IMR-90 (cell line): ENCODE results near the gene KBTBD12. TPM values are rescaled to one million over a fixed set of nuclear protein-coding genes. Genes with fewer than 3 reads are reported as not detected.
A peak's percentile ranks its signal among the peaks of the same experiment; 100 is the strongest.
"Not testable (repeated sequence)": the region's sequence is repeated elsewhere in the genome, so short reads cannot be mapped to it uniquely, and the experiment has no call there.

Experiments used
- ATAC-seq: fragments of 200-7000 bp; cut with Tn5 transposase; 2 replicates; pipeline ENCODE4 v1.9.1; 2020; ENCODE audit warnings: low read depth, mild to moderate bottlenecking, moderate library complexity
- BruUV-seq: library from RNA; stranded (reverse); fragments of 400-500 nt; replicated peaks from 2 replicates; lab custom pipeline; 2021; lab: Mats Ljungman, UMichigan
- CTCF ChIA-PET: fragments of 300-600 bp; formaldehyde crosslinking; extraction: SDS; loops from one replicate; lab custom pipeline; 2021; ENCODE audit warnings: antibody characterized with exemption; lab: Yijun Ruan, JAX
- POLR2A ChIA-PET: fragments of 300-600 bp; sonication (Branson Sonifier 250); formaldehyde crosslinking; loops from one replicate; lab custom pipeline; 2022; ENCODE audit warnings: antibody characterized with exemption; ENCODE audit not compliant: unreplicated experiment; lab: Charles Lee
- DNase-seq: peaks from one replicate; pipeline ENCODE4 v3.0.0; 2013
- H2AFZ ChIP-seq: replicated peaks from 2 replicates; pipeline ENCODE3; 2013; ENCODE audit warnings: low read length, mild to moderate bottlenecking; ENCODE audit not compliant: poor library complexity
- H2AK5ac ChIP-seq: 2 replicates; pipeline ENCODE4 v1.6.1; 2013; ENCODE audit warnings: low read depth, low read length, inconsistent platforms
- H2AK9ac ChIP-seq: replicated peaks from 2 replicates; pipeline ENCODE3; 2013; ENCODE audit warnings: mild to moderate bottlenecking, low read depth, low read length, moderate library complexity; ENCODE audit not compliant: poor library complexity
- H2BK120ac ChIP-seq: 2 replicates; pipeline ENCODE4 v1.6.1; 2013; ENCODE audit warnings: low read depth, low read length, inconsistent platforms
- H2BK15ac ChIP-seq: 3 replicates; pipeline ENCODE4 v1.6.1; 2013; ENCODE audit warnings: low read depth, low read length, inconsistent platforms
- H2BK20ac ChIP-seq: 2 replicates; pipeline ENCODE4 v1.6.1; 2013; ENCODE audit warnings: low read depth, mild to moderate bottlenecking, inconsistent platforms, low read length, moderate library complexity
- H2BK5ac ChIP-seq: 2 replicates; pipeline ENCODE4 v1.6.1; 2013; ENCODE audit warnings: mild to moderate bottlenecking, low read depth, low read length, inconsistent platforms; ENCODE audit not compliant: poor library complexity, severe bottlenecking
- H3K14ac ChIP-seq: replicated peaks from 2 replicates; pipeline ENCODE4 v1.6.1; 2013; ENCODE audit warnings: low read depth, low read length, inconsistent platforms
- H3K18ac ChIP-seq: 2 replicates; pipeline ENCODE4 v1.6.1; 2013; ENCODE audit warnings: low read depth, low read length, control low read depth
- H3K23ac ChIP-seq: 2 replicates; pipeline ENCODE4 v1.6.1; 2013; ENCODE audit warnings: low read depth, low read length, inconsistent platforms
- H3K27ac ChIP-seq: 2 replicates; pipeline ENCODE4 v1.5.1; 2013; ENCODE audit warnings: mild to moderate bottlenecking, control low read depth, low read length; ENCODE audit not compliant: insufficient read depth
- H3K27me3 ChIP-seq: 2 replicates; pipeline ENCODE4 v1.6.1; 2013; ENCODE audit warnings: low read length; ENCODE audit not compliant: control insufficient read depth, insufficient read depth
- H3K36me3 ChIP-seq: 2 replicates; pipeline ENCODE4 v1.6.1; 2013; ENCODE audit warnings: low read length, mixed read lengths; ENCODE audit not compliant: control insufficient read depth, insufficient read depth
- H3K4ac ChIP-seq: 2 replicates; pipeline ENCODE4 v1.6.1; 2013; ENCODE audit warnings: low read depth, low read length, inconsistent platforms
- H3K4me1 ChIP-seq: 2 replicates; pipeline ENCODE4 v1.6.1; 2013; ENCODE audit warnings: low read length, mixed read lengths; ENCODE audit not compliant: control insufficient read depth, insufficient read depth
- H3K4me2 ChIP-seq: 2 replicates; pipeline ENCODE4 v1.6.1; 2013; ENCODE audit warnings: low read depth, mild to moderate bottlenecking, control low read depth, low read length, moderate library complexity
- H3K4me3 ChIP-seq: 2 replicates; pipeline ENCODE4 v1.5.1; 2013; ENCODE audit warnings: low read depth, mild to moderate bottlenecking, control low read depth, low read length, moderate library complexity; ENCODE audit not compliant: insufficient read depth
- H3K56ac ChIP-seq: 2 replicates; pipeline ENCODE4 v1.6.1; 2013; ENCODE audit warnings: low read length, inconsistent platforms; ENCODE audit not compliant: insufficient read depth; ENCODE audit errors: extremely low read depth
- H3K79me1 ChIP-seq, 2 experiments: 2 replicates each; pipeline ENCODE4 v1.6.1; 2013; ENCODE audit warnings: low read length in 2 of 2, inconsistent platforms in 1 of 2, low read depth in 1 of 2
- H3K9ac ChIP-seq: 2 replicates; pipeline ENCODE4 v1.6.1; 2013; ENCODE audit warnings: low read depth, low read length, control low read depth
- H3K9me1 ChIP-seq: 2 replicates; pipeline ENCODE4 v1.6.1; 2013; ENCODE audit warnings: low read length, inconsistent platforms; ENCODE audit not compliant: insufficient read depth
- H3K9me3 ChIP-seq: 2 replicates; pipeline ENCODE4 v1.6.1; 2013; ENCODE audit warnings: low read length; ENCODE audit not compliant: control insufficient read depth, insufficient read depth
- H4K20me1 ChIP-seq: 2 replicates; pipeline ENCODE4 v1.6.1; 2013; ENCODE audit warnings: low read length, inconsistent platforms; ENCODE audit not compliant: insufficient read depth
- H4K5ac ChIP-seq: 2 replicates; pipeline ENCODE4 v1.6.1; 2013; ENCODE audit warnings: mild to moderate bottlenecking, low read depth, low read length, control low read depth
- H4K8ac ChIP-seq, 2 experiments: 2 replicates each; pipeline ENCODE4 v1.6.1; 2013; ENCODE audit warnings: low read depth in 2 of 2, low read length in 2 of 2, control low read depth in 1 of 2, inconsistent platforms in 1 of 2
- H4K91ac ChIP-seq: 2 replicates; pipeline ENCODE4 v1.6.1; 2013; ENCODE audit warnings: low read depth, low read length, inconsistent platforms; ENCODE audit not compliant: insufficient read depth
- USF2 ChIP-seq: fragments of 150-350 bp; IDR thresholded peaks from 2 replicates; pipeline ENCODE4 v1.6.1; 2017; ENCODE audit warnings: mild to moderate bottlenecking, antibody characterized with exemption, low read length, low read depth
- WGBS, 2 experiments: methylation state at CpG; one replicate each; pipeline versions ENCODE4 v1.1.5 to v1.1.7; 2013; ENCODE audit warnings: missing lambda C conversion rate in 2 of 2; ENCODE audit not compliant: insufficient read length in 1 of 2; ENCODE audit errors: extremely low coverage in 2 of 2; 5-methylcytosine and 5-hydroxymethylcytosine counted together
- dilution Hi-C: fragments of 300-500 bp; cut with HindIII; formaldehyde crosslinking; loops from one replicate; pipeline ENCODE4 v1.14.3; 2018; ENCODE audit warnings: low sequenced_read_pairs; ENCODE audit not compliant: unreplicated experiment
- in situ Hi-C: fragments of 300-500 bp; cut with MboI; formaldehyde crosslinking; loops from 3 replicates; pipeline ENCODE4 v1.14.3; 2019; ENCODE audit warnings: low sequenced_read_pairs, inconsistent platforms, mixed read lengths
- intact Hi-C: fragments of 100-400 bp; cut with micrococcal nuclease; formaldehyde crosslinking; loops from 2 replicates; pipeline ENCODE4 v1.10.0; 2022
- polyA plus RNA-seq, 3 experiments: library from polyadenylated mRNA; depleted of rRNA; stranded (reverse); fragments of >200 nt; gene quantifications; 2 replicates each; pipeline ENCODE4 v1.2.3, GENCODE V29; 2012; ENCODE audit warnings: low replicate concordance in 1 of 3
- total RNA-seq: library from RNA; depleted of rRNA; stranded (reverse); fragments of >200 nt; gene quantifications from 2 replicates; pipeline ENCODE4 v1.2.3, GENCODE V29; 2012

KBTBD12 gene
- total and polyA plus RNA-seq, 2 of the 4 experiments (the other 2 are of a cell fraction): not detected

GRCh38 chr3:127890651-127891290 lies 24.3 kb upstream of the KBTBD12 start:
- 70% methylated on average over 3 of the region's 9 CpGs; no CpG with 5 or more reads in 1 of the 2 experiments for WGBS, 2 experiments
- H3K79me1 ChIP-seq, ATAC-seq, BruUV-seq, in situ Hi-C loops, H3K4me3 ChIP-seq, H4K91ac ChIP-seq, dilution Hi-C loops, H2BK120ac ChIP-seq, intact Hi-C loops, H3K9me3 ChIP-seq, H3K27ac ChIP-seq, H3K56ac ChIP-seq, H2BK15ac ChIP-seq, H3K4me2 ChIP-seq, H4K8ac ChIP-seq, POLR2A ChIA-PET, H3K18ac ChIP-seq, H2AK9ac ChIP-seq, CTCF ChIA-PET, H3K23ac ChIP-seq, H2AFZ ChIP-seq, H3K4me1 ChIP-seq, H3K9me1 ChIP-seq, H3K4ac ChIP-seq, H3K14ac ChIP-seq, H4K5ac ChIP-seq, H2AK5ac ChIP-seq, H4K20me1 ChIP-seq, H2BK5ac ChIP-seq, H2BK20ac ChIP-seq, H3K36me3 ChIP-seq, H3K9ac ChIP-seq: not testable (repeated sequence)
- DNase-seq: peak; percentile 30
- peaks cover 17% of the 10 kb centered on the region for H3K27me3 ChIP-seq
- peak; percentile 44; the same call in 1 of the 2 replicates for TF ChIP-seq USF2
